T-helper 17 cell (primary cell): Measurements from ENCODE around the gene CALML4. TPM values are rescaled to one million over a fixed set of nuclear protein-coding genes. Genes with fewer than 3 reads are reported as not detected.
"Not testable (repeated sequence)": the region's sequence is repeated elsewhere in the genome, so short reads cannot be mapped to it uniquely, and the experiment has no call there.

Source experiments
- ATAC-seq: fragments of 150-1000 bp; cut with Tn5 transposase; 2 replicates; pipeline ENCODE4 v1.10.0; 2021; ENCODE audit warnings: mild to moderate bottlenecking, moderate library complexity
- DNase-seq, 3 donors: peaks; one replicate each; pipeline versions ENCODE4 v3.0.0 to v3.0.0-alpha.2; 2020 to 2021
- H3K9me3 ChIP-seq: one replicate; pipeline ENCODE4 v1.7.0; 2013; ENCODE audit warnings: low read length, mild to moderate bottlenecking; ENCODE audit not compliant: control insufficient read depth, poor library complexity, severe bottlenecking
- H3K27ac Mint-ChIP-seq: one replicate; pipeline ENCODE4 v1.8.0; 2022; ENCODE audit warnings: mild to moderate bottlenecking, moderate library complexity, mixed read lengths
- H3K27me3 Mint-ChIP-seq: one replicate; pipeline ENCODE4 v1.8.0; 2022; ENCODE audit warnings: mixed read lengths
- H3K36me3 Mint-ChIP-seq: one replicate; pipeline ENCODE4 v1.8.0; 2022; ENCODE audit warnings: low read depth, mixed read lengths
- H3K4me1 Mint-ChIP-seq: one replicate; pipeline ENCODE4 v1.8.0; 2022; ENCODE audit warnings: mild to moderate bottlenecking, mixed read lengths
- H3K4me3 Mint-ChIP-seq: one replicate; pipeline ENCODE4 v1.8.0; 2022; ENCODE audit warnings: mild to moderate bottlenecking, moderate library complexity, mixed read lengths
- total RNA-seq, 4 donors: library from RNA in 2 of 4; stranded (reverse) in 2 of 4; gene quantifications; one replicate each; pipeline ENCODE4 v1.2.3 and lab custom pipeline; 2022 to 2026

CALML4 gene
- total RNA-seq, 2 donors from 2014 or later = 2.4 to 2.6 TPM

DNA sequence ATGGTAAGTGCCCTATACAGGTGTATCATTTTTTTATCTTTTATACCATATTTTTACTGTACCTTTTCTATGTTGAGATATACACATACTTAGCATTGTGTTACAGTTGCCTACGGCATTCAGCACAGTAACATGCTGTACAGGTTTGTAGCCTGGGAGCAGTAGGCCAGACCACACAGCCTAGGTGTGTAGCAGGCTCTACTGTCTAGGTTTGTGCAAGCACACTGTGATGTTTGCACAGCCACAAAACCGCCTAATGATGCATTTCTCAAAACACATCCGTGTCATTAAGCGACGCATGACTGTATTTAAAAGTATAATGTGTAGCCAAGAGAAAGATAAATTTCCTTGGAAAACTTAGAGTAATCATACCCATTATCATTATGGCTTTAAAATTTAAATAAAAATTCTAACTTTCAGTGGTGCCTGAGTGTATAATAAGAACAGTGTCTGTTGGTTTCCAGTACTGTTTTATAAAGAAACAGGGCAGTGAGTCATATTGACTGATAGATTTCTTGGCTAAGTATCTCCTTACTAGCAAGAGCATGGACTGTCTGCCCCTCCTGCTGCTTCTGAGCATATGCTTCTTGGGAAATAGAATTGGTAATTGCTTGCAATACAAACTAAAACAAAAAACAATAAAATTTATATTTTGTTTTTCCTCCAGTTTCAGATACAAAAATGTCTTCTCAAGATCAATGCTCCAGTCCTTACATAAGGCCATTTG lies 18.3 kb downstream of the CALML4 start:
- H3K4me1 Mint-ChIP-seq = peaks cover 3% of the 10 kb centered on the region
- peaks cover 15% of the 10 kb centered on the region for H3K36me3 Mint-ChIP-seq
- DNase-seq (no peak), ATAC-seq (no peak)
- no peak overlapping the region for H3K27ac Mint-ChIP-seq
- H3K9me3 ChIP-seq = no peaks in the 10 kb centered on the region
- H3K4me3 Mint-ChIP-seq = no peak overlapping the region
- H3K27me3 Mint-ChIP-seq = no peaks in the 10 kb centered on the region

DNA sequence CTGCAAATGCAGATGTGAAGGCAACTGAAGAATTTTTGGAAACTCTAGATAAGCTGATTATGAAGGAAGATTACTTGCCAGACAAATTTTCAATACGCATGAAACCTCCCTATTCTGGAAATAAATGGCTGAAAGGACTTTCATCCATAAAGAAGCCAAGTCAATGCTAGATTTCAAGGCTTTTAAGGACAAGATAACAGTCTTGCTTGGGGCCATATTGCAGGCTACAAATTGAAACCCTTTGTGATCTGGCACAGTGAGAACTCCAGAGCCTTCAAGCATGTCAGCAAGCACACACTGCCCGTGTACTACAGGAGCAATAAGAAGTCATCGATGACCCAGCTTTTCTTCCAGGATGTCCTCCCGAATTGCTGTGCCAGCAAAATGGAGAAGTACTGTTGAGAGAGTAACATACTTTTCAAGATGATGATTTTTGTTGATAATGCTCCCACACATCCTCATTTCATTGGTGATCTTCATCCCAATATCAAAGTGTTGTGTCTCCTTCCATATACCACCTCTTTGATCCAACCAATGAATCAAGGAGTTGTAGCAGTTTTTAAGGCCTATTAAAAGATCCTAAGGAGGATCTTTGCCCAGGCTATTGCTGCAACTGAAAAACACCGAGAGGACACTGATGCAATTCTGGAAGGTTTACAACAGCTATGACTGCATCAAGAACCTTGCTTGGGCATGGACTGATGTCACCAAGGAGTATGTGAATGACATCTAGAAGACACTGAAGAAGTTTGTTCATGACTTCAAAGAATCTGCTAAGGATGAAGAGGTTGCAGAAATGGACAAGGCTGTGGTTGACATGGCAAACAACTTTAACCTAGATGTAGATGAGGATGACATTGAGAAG lies 20.3 kb downstream of the CALML4 start:
- H3K27ac Mint-ChIP-seq = peak overlapping the region; percentile 8
- H3K4me3 Mint-ChIP-seq = no peak overlapping the region
- DNase-seq (no peak), ATAC-seq (no peak)
- peaks cover 5% of the 10 kb centered on the region for H3K4me1 Mint-ChIP-seq
- H3K27me3 Mint-ChIP-seq = no peaks in the 10 kb centered on the region
- H3K9me3 ChIP-seq = no peaks in the 10 kb centered on the region
- H3K36me3 Mint-ChIP-seq = peaks cover 14% of the 10 kb centered on the region

DNA sequence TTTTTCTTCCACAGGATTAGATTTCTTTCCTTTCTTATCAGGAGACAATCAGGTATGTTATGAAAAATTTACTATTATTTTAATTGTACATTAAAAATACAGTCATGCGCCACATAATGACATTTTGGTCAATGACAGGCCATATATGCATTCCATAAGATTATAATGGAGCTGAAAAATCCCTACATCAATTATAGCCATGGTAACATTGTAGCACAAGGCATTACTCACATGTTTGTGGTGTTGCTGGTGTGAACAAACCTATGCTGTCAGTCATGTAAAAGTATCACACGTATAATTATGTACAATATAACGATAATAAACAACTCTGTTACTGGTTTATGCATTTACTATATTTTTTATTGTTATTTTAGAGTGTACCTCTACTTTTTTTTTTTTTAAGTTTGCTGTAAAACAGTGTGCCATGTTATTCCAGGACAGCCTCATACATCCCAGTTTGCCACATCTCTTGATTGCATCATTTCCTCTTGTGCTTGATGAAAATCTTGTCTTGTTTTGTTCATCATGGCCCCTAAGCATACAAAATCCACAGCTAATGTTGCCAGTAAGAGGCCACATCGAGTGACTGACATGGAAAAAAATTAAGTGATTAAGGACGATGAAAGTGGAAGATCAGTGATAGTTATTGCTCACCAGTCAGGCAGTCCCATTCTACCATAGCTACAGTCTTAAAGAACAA lies 21.4 kb downstream of the CALML4 start:
- DNase-seq (no peak), ATAC-seq (no peak)
- Mint-ChIP-seq H3K4me3 (no peak overlapping the region), H3K27me3 (no peaks in the 10 kb centered on the region), H3K27ac (peak overlapping the region; percentile 8), H3K4me1 (peaks cover 5% of the 10 kb centered on the region), H3K36me3 (peaks cover 14% of the 10 kb centered on the region)
- H3K9me3 ChIP-seq = no peaks in the 10 kb centered on the region

DNA sequence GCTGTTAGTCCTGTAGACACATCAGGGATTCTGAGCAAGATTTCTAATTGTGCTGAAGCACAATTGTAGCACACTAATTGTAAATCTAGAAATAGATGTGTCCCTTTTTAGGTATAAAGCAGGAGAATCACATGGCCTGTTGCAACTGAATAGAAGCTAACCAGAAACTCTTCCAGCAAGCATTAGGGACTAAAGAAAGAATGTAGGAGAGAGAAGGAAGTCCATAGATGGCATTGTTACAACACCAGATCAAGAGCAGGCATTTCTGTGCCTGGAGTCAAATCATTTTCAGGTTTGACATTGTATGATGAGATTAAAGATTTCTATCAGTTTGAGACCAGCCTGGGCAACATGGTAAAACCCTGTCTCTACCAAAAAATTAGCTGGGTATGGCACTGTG lies 27.4 kb downstream of the CALML4 start:
- DNase-seq (no peak), ATAC-seq (no peak)
- H3K9me3 ChIP-seq = no peaks in the 10 kb centered on the region
- Mint-ChIP-seq H3K36me3 (peaks cover 8% of the 10 kb centered on the region), H3K27ac (peak overlapping the region; percentile 16), H3K27me3 (no peaks in the 10 kb centered on the region), H3K4me1 (peaks cover 4% of the 10 kb centered on the region), H3K4me3 (no peak overlapping the region)

DNA sequence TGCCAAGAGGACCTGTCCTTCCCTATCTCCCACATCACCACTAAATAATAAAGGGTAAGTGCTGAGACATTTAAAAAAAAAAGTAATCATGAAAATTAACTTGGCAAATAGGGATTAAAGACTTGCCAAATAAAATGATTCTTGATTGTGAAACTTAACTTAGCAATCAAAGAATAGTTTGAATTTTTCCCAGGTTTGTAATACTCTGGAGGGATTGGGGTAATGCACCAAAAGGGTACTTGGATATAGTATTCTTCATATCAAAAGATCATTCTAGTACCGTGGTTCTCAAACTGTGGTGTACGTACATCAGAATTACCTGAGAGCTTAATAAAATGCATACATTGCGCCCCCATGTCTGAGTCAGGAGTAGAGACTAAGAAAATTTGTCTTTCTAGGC lies 28.5 kb downstream of the CALML4 start:
- peaks cover 8% of the 10 kb centered on the region for H3K36me3 Mint-ChIP-seq
- ATAC-seq = no peak
- DNase-seq = no peak
- H3K4me1 Mint-ChIP-seq = peaks cover 4% of the 10 kb centered on the region
- no peaks in the 10 kb centered on the region for H3K9me3 ChIP-seq
- no peak overlapping the region for H3K4me3 Mint-ChIP-seq
- no peaks in the 10 kb centered on the region for H3K27me3 Mint-ChIP-seq
- peak overlapping the region; percentile 8 for H3K27ac Mint-ChIP-seq

DNA sequence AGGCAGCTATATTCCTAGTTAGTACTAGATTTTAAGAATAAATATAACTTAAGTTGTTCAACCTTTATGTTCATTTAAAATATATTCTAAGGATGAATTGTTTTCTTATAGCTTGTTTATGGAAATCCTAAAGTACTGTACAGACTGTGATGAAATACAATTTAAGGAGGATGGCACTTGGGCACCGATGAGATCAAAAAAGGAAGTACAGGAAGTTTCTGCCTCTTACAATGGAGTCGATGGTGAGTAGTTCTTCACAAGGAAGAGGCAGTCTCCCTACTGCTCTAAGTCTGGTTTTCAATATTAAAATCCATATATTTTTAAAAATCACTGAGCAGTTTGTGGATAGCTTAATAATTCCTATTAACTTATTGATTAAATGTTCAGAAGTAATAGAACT lies 29.6 kb downstream of the CALML4 start:
- no peaks in the 10 kb centered on the region for H3K9me3 ChIP-seq
- DNase-seq = no peak
- Mint-ChIP-seq H3K36me3 (peaks cover 4% of the 10 kb centered on the region), H3K4me3 (no peak overlapping the region), H3K27me3 (no peaks in the 10 kb centered on the region), H3K4me1 (peaks cover 2% of the 10 kb centered on the region), H3K27ac (no peak overlapping the region)
- no peak for ATAC-seq

DNA sequence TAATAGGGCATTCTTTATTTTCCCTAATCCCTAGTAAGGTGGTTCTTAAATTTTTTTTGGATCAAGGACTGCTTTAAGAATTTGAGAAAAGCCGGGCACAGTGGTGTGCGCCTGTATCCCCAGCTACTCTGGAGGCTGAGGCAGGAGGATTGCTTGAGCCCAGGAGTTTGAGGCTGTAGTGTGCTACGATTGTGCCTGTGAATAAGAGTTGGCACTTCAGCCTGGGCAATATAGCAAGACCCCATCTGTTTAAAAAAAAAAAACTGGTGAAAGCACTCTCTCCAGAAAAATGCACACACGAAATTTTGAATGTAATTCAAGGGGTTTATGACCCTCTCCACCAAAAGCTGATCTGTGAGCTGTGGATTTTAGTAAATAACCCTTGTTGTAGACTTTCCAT lies 32.0 kb downstream of the CALML4 start:
- no peak for ATAC-seq
- Mint-ChIP-seq H3K36me3 (peaks cover 4% of the 10 kb centered on the region), H3K27me3 (no peaks in the 10 kb centered on the region), H3K27ac (no peak overlapping the region), H3K4me3 (no peak overlapping the region), H3K4me1 (peaks cover 2% of the 10 kb centered on the region)
- no peaks in the 10 kb centered on the region for H3K9me3 ChIP-seq
- no peak for DNase-seq

DNA sequence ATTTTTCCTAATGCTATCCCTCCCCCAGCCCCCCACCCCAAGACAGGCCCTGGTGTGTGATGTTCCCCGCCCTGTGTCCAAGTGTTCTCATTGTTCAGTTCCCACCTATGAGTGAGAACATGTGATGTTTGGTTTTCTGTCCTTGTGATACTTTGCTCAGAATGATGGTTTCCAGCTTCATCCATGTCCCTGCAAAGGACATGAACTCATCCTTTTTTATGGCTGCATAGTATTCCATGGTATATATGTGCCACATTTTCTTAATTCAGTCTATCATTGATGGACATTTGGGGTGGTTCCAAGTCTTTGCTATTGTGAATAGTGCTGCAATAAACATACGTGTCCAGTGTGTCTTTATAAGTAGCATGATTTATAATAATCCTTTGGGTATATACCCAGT lies 33.1 kb downstream of the CALML4 start:
- not testable (repeated sequence) for ATAC-seq

DNA sequence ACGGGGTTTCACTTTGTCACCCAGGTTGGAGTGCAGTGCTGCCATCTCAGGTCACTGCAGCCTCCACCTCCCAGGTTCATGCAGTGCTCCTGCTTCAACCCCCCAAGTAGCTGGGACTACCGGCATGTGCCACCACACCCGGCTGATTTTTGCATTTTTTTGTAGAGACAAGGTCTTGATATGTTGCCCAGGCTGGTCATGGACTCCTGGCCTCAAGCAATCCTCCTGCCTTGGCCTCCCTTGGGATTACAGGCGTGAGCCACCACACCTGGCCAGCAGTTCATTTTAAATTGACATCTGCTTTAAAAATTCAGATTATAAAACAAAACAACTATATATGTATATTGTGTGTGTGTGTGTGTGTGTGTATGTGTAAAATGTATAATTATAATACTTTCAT lies 38.3 kb downstream of the CALML4 start:
- DNase-seq (no peak), ATAC-seq (no peak)
- no peak overlapping the region for H3K4me3 Mint-ChIP-seq
- no peaks in the 10 kb centered on the region for H3K9me3 ChIP-seq
- no peaks in the 10 kb centered on the region for H3K4me1 Mint-ChIP-seq
- H3K27ac Mint-ChIP-seq = no peak overlapping the region
- H3K27me3 Mint-ChIP-seq = no peaks in the 10 kb centered on the region
- H3K36me3 Mint-ChIP-seq = peaks cover 4% of the 10 kb centered on the region

More for the DNA sequence above, 33.1 kb downstream of the CALML4 start:
- not testable (repeated sequence) for H3K27ac Mint-ChIP-seq, DNase-seq, H3K36me3 Mint-ChIP-seq, H3K4me1 Mint-ChIP-seq, H3K4me3 Mint-ChIP-seq, H3K9me3 ChIP-seq, H3K27me3 Mint-ChIP-seq

DNA sequence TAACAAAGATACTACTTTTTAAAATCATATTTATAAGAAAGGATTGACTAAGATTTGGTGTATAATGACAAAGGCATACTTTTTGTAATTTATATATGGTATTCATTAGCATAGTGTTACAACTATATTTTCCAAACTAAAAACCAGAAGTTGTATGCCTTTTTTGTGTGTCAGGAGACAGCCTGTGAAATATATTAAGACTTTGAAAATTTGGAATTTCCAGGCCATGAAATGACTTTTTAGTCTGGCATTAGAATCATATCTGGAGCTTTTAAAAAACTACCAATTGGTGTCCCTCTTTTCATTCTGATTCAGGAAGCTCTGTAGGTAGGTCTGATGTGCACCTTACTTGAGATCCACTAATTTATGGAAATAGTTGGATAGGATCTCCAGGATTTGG lies 41.9 kb downstream of the CALML4 start:
- Mint-ChIP-seq H3K27me3 (no peaks in the 10 kb centered on the region), H3K36me3 (peaks cover 7% of the 10 kb centered on the region), H3K4me3 (no peak overlapping the region), H3K27ac (no peak overlapping the region), H3K4me1 (no peaks in the 10 kb centered on the region)
- DNase-seq (no peak), ATAC-seq (no peak)
- no peaks in the 10 kb centered on the region for H3K9me3 ChIP-seq

DNA sequence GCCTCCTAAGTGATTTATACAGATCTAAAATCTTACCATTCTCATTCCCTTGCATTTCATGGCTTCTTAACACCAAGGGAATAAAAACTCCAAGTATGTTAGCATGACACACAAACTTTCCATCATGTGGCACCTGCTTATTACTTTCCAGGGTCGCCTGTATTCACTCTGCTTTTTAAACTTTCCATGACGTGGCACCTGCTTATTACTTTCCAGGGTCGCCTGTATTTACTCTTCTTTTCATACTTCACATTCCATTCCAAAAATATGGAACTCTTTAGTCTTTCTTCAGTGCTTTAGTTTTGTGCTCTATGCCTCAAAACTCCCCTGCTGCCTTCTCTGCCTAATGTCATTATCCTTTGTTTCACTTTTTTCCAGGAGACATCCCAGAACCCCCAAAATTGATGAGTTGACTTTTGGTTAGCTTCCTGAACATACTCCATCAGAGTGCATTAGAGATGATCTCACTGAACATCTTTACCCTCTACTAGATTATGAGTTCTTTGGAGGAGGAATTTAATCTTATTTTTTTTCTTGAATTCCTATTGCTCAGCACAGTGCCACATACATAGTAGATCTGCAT lies 47.0 kb downstream of the CALML4 start:
- H3K4me3 Mint-ChIP-seq = no peak overlapping the region
- no peaks in the 10 kb centered on the region for H3K9me3 ChIP-seq
- no peak overlapping the region for H3K27ac Mint-ChIP-seq
- H3K27me3 Mint-ChIP-seq = no peaks in the 10 kb centered on the region
- H3K4me1 Mint-ChIP-seq = no peaks in the 10 kb centered on the region
- DNase-seq (no peak), ATAC-seq (no peak)
- peaks cover 11% of the 10 kb centered on the region for H3K36me3 Mint-ChIP-seq

DNA sequence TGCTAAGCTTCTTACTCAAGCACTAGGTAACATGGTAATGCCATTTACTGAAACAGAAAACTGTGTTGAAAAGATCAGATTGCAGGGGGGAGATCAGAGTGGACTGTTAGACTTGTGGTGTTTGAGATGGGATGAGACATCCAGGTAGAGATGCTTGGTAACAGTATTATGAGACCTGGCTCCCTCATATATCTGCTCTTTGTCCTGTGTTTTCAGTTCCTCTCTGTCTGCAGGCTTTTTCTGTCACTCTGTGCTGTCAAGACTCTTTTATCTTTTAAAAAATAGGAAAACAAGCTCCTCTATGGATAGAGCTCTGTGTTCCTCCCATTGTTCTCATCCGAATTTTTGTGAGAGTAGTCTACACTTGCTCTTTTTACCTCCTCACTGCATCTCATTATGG lies 48.1 kb downstream of the CALML4 start:
- no peak overlapping the region for H3K27ac Mint-ChIP-seq
- H3K4me1 Mint-ChIP-seq = peaks cover 6% of the 10 kb centered on the region
- ATAC-seq (no peak), DNase-seq (no peak)
- H3K27me3 Mint-ChIP-seq = no peaks in the 10 kb centered on the region
- H3K4me3 Mint-ChIP-seq = no peak overlapping the region
- H3K9me3 ChIP-seq = no peaks in the 10 kb centered on the region
- peaks cover 11% of the 10 kb centered on the region for H3K36me3 Mint-ChIP-seq

DNA sequence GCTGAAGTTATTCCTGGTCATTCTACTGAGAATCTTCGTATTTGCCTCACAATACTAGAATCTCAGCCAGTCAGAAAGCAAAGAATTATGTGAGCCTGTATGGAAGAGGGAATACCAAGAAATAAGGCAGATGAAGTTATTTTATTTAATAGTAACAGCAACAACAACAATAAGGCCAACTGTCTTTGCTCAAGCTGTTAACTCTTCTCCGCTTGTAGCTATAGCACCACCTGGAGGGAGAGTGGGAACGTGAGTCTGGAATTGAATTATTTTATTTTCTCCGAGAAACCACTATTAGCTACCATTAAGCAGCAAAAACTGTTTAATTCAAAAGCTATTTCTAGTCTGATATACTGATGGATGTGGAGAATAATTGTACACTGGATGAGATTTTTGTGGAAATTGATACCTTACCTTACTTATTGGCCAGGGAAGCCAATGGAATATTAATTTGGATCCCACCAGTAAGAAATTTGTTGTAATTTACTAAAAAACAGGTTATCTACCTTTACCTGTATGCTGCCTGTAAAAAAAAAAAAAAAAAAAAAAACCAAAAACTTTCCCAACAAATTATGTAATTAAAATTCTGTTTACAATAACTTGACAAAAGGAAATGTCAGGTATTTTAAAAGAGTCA lies 50.1 kb downstream of the CALML4 start:
- no peaks in the 10 kb centered on the region for H3K27me3 Mint-ChIP-seq
- ATAC-seq (no peak), DNase-seq (no peak)
- peaks cover 8% of the 10 kb centered on the region for H3K36me3 Mint-ChIP-seq
- peaks cover 6% of the 10 kb centered on the region for H3K4me1 Mint-ChIP-seq
- H3K9me3 ChIP-seq = no peaks in the 10 kb centered on the region
- H3K4me3 Mint-ChIP-seq = no peak overlapping the region
- H3K27ac Mint-ChIP-seq = no peak overlapping the region
